Measurements from ENCODE around the gene MAPT. TPM values are rescaled to one million over a fixed set of nuclear protein-coding genes. Genes with fewer than 3 reads are reported as not detected.

MAPT gene
- total and polyA plus RNA-seq, 2 of the 4 experiments (the other 2 are of a cell fraction) = 0.18 to 0.19 TPM

GRCh38 chr17:46038937-46039336, 144.6 kb downstream of the MAPT start:
- Histone ChIP-seq H2AFZ (replicated peaks; ENCODE audit: low read length, poor library complexity) (no peak overlapping the region), H3K4me1 (ENCODE audit: control insufficient read depth, insufficient read depth, low read length) (no peaks in the 10 kb centered on the region), H3K27ac (ENCODE audit: insufficient read depth, low read length) (no peak overlapping the region), H3K23ac (ENCODE audit: low read depth, low read length) (no peak overlapping the region), H3K14ac (replicated peaks; ENCODE audit: low read depth, low read length) (no peak overlapping the region), H4K8ac (ENCODE audit: low read depth in 2 of 2, low read length in 2 of 2) (no peak overlapping the region), H3K18ac (ENCODE audit: low read depth, low read length) (no peak overlapping the region), H2AK9ac (replicated peaks; ENCODE audit: low read depth, low read length, poor library complexity) (no peak overlapping the region), H4K20me1 (ENCODE audit: insufficient read depth, low read length) (peaks cover 4% of the 10 kb centered on the region; the same call in 1 of the 2 replicates), H4K5ac (ENCODE audit: low read depth, low read length) (no peak overlapping the region), H3K9ac (ENCODE audit: low read depth, low read length) (no peak overlapping the region), H3K36me3 (ENCODE audit: control insufficient read depth, insufficient read depth, low read length) (peaks cover 50% of the 10 kb centered on the region), H2BK15ac (ENCODE audit: low read depth, low read length) (no peak overlapping the region), H3K27me3 (ENCODE audit: control insufficient read depth, insufficient read depth, low read length) (no peaks in the 10 kb centered on the region), H2AK5ac (ENCODE audit: low read depth, low read length) (no peak overlapping the region), H3K4me3 (ENCODE audit: insufficient read depth, low read depth, low read length) (no peak overlapping the region), H3K4me2 (ENCODE audit: low read depth, low read length) (no peak overlapping the region), H3K9me3 (ENCODE audit: control insufficient read depth, insufficient read depth, low read length) (no peaks in the 10 kb centered on the region), H2BK5ac (ENCODE audit: low read depth, low read length, poor library complexity, severe bottlenecking) (no peak overlapping the region), H3K56ac (ENCODE audit: extremely low read depth, insufficient read depth, low read length) (no peak overlapping the region), H3K4ac (ENCODE audit: low read depth, low read length) (no peak overlapping the region), H3K9me1 (ENCODE audit: insufficient read depth, low read length) (no peaks in the 10 kb centered on the region), H4K91ac (ENCODE audit: insufficient read depth, low read depth, low read length) (no peak overlapping the region), H3K79me1 (ENCODE audit: low read depth in 1 of 2, low read length in 2 of 2) (peaks cover 30 to 37% of the 10 kb centered on the region in 2 experiments), H2BK20ac (ENCODE audit: low read depth, low read length) (no peak overlapping the region), H2BK120ac (ENCODE audit: low read depth, low read length) (no peak overlapping the region)
- intact Hi-C loops (cut with micrococcal nuclease) (no loop called here), in situ Hi-C loops (cut with MboI; ENCODE audit: low sequenced_read_pairs) (no loop called here), dilution Hi-C loops (cut with HindIII; ENCODE audit: low sequenced_read_pairs, unreplicated experiment) (no loop called here)
- ChIA-PET CTCF (interaction anchor here (0.8 to 1.1 kb wide), 2 partner anchors 154 to 174 kb away, joined by 3 to 4 read pairs; partner anchors contain the start of gene KANSL1), POLR2A (ENCODE audit: unreplicated experiment) (no interaction called here)
- TF ChIP-seq MAFK (IDR thresholded peaks at IDR 0.05; ENCODE audit: low read depth, low read length) (no peak), CHD1 (IDR thresholded peaks at IDR 0.05; ENCODE audit: low read depth, low read length) (no peak), RCOR1 (IDR thresholded peaks at IDR 0.05; ENCODE audit: insufficient replicate concordance, low read length) (no peak), MXI1 (IDR thresholded peaks at IDR 0.05; ENCODE audit: borderline replicate concordance, low read depth, low read length) (no peak)
- WGBS, 2 experiments (ENCODE audit: extremely low coverage in 2 of 2, insufficient read length in 1 of 2) = 96% methylated on average over 6 of the region's 12 CpGs; no CpG with 5 or more reads in 1 of the 2 experiments
- BruUV-seq (replicated peaks) = no TSS peak
- DNase-seq = no peak
- ATAC-seq (ENCODE audit: low read depth) = no peak

Data from IMR-90 (cell line).